ENCODE measurements around the gene RAB13.

Gene RAB13

DNA sequence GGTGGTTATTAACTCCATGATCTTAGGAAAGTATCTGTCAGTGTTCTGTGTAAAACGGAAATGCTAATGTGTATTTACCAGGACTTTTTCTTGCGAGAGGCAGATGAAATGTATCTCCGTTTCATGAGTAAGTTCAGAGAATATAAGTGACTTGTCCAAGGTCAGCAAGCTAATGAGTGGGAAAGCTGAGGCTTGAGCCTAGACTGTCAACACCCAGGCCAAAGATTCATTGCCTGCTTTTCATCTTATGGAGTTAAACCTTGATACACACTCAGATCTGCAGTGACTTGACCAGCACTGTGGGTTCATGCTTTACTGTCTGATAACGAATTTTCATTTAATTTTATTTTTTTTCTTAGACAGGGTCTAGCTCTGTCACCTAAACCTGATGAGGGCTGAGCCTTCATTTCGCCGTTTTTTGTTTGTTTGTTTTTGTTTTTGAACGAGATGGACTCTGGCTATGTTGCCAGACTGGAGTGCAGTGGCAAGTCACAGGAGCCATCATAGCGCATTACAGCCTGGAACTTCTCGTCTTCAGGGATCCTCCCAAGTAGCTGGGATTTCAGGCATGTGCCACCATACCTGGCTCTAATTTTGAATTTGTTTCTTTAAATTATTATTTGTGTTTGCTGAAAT, 7.7 kb downstream of the RAB13 start:
- DNase-seq (ENCODE audit: low read depth in 2 of 2), result no peak

DNA sequence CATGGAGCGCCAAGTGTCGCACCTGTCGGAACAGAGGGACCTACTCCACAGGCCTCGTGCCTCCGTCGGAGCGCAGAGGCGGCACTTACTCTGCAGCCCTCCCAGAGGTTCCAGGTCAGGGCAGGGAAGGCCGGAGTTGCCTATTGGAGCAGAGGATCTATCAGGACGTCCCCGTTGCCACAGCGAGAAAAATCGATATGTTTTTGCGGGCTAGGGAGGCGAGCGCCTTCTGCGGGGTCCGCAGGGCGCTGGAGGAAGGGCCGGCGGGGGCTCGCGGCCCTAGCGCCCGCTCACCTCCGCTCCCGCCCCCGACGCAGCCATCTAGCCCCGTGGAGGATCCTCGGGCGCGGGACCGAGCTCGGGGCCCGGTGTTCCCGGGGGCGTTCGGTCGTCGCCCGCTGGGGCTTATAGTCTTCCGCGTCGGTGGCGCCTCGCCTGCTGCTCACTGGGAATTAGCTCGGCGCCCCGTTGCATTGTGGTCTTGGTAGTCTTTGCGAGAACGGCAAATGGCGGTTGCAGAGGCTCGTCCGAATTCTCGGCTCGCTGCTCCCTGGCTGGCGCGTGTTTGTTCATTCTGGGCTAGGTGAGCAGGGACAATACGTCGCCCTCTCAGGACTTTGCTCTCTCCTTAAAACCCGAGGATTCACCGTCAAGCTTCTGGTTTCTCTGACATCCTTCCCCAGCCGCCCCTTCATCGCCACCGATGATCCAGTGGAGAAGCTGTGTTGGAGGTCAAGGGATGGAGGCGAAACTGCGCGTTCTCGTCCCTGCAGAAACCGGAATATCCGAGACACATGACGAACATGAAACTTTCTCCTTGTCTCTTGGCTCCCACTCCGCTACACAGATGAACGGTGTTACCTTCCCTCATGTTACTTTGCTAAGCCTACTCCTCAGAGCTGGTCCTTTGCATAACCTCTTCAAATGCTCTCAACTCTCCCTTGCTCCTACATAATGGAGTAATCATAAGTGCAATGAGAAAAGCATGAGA, 8.6 kb downstream of the RAB13 start, which contains the start of gene JTB:
TSS of gene JTB (minus strand) at position 425 of the 991 bp plus-strand sequence. CDS start at position 3, 422 bp downstream.
- peak; percentile 65 to 77 for DNase-seq (ENCODE audit: low read depth in 2 of 2)

DNA sequence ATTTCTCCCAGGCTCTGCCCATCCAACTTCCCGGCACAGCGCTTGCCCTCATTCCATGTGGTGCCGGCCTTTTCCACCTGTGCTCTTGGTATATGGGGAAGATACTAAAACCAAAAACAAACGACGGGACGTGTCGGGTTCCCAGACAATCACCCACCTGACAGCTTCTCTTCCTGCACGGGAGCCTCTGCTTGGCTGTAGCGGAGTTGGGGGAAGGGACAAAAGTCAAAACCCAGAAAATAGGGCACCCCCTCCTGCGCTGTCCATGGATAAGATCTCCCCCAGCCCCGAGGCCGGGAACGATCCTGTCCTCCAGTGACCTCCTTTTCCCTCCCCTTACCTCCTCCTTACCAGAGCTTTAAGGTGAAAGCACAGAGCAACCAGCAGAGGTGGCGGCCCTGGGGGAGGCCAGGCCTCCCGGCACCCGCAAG, 9.3 kb downstream of the RAB13 start:
- DNase-seq (ENCODE audit: low read depth in 2 of 2), result no peak

- DNase-seq (ENCODE audit: low read depth in 2 of 2), result no peak
These were observed 12.6 kb downstream of the RAB13 start for GRCh38 chr1:153973525-153973924.

- no peak for DNase-seq (ENCODE audit: low read depth in 2 of 2)
These were observed 13.1 kb downstream of the RAB13 start for GRCh38 chr1:153973071-153973470.

DNA sequence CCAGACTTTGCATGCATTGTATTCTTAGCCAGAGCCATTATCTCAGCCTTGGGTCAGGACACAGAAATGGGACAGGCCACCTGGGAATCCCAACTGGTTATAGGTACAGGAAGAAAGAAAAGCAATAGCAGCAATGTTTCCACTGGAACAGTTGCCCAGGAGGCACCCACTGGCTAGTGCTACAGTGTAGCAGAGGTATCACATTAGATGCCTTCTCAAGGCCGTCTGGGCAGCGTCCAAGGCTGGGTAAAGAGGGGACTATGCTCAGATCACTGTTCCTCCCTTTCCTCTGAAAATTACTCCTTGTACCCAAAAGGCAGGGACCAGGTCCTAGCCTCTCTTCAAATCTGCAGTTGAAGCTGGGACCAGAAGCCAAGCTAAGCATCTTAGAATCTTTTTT, 15.8 kb downstream of the RAB13 start:
- no peak for DNase-seq (ENCODE audit: low read depth in 2 of 2)

- DNase-seq (ENCODE audit: low read depth in 2 of 2), result no peak
These were observed 17.2 kb downstream of the RAB13 start for GRCh38 chr1:153968972-153969371.

GRCh38 chr1:153968408-153968807, 17.7 kb downstream of the RAB13 start:
- no peak for DNase-seq (ENCODE audit: low read depth in 2 of 2)

- DNase-seq (ENCODE audit: low read depth in 2 of 2), result no peak
These were observed 18.2 kb downstream of the RAB13 start for GRCh38 chr1:153968000-153968363.

DNA sequence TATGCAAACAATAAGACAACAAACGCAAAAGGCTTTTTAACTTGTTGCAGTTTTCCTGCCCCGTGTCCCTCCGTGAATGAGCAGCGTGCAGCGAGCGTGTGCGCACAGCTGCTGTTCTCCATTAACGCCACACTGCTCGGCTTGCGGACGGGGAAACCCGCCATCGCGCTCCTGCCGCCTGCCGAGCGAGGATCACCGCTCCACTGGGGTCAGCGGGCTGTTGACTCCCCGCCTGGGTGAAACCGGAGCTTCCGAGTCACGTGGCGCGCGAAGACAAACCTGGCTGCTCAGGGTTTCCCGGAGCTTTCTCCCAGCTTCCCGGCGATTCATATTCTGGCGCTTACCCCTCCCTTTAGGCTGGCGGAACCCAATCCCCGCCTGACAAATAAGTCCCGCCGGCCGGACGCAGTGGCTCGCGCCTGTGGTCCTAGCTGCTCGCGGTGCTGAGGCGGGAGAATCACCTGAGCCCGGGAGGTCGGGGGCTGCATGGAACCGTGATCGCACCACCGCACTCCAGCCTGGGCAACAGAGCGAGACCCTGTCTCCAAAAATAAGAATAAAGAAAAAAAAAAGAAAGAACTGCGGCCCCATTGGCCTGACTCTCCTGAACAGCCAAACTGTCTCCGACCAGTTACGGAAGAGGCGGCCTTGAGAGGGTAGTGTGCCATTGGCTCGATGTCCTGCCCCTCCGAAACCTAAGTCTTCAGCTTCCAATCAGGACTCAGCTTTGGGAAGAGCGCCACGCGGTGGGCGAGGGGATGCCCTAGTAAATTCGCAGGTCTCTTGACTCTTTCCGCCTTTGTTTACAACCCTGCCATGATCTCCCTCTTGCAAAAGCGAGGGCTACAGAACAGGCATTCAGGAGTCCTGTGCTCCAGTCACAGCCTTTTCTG, 18.8 kb downstream of the RAB13 start, which contains the start of gene CREB3L4:
TSS of gene CREB3L4 (plus strand) at position 796 of the 893 bp plus-strand sequence. CDS start 624 bp downstream, outside the sequence.
- peak in 1 of 2 donors; percentile 55 for DNase-seq (ENCODE audit: low read depth in 2 of 2)

DNA sequence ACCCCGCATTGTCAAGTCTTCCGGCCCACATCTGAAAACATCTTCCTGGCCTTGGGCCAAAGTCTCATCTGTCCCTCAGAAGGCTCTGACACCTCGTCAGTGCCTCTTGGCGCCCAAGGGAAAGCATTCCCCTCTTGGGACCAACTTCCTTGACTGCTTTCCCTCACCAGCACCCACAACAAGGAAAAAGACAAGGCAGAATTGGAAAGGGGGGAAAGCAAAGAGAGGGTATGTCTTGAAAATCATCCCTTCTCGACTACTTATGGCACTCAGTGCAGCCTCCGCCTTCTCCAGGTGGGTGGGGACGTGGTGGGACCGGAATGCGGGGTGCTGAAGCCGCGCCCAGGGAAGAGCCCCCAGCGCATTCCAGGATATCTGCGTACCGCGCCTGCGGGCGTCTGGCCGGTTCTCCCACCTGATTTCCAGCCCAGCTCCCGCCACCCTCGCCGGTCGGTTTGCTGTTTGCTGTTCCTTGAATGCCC, 22.2 kb downstream of the RAB13 start:
- DNase-seq (ENCODE audit: low read depth in 2 of 2), result no peak

- peak; percentile 82 to 88 for DNase-seq (ENCODE audit: low read depth in 2 of 2)
These were observed 22.9 kb downstream of the RAB13 start, which contains the start of gene SLC39A1 for GRCh38 chr1:153963030-153963849. Gene SLC39A1, minus strand, starts transcription at chr1:153963537. Its CDS starts 822 bp downstream, at chr1:153962715.

DNA sequence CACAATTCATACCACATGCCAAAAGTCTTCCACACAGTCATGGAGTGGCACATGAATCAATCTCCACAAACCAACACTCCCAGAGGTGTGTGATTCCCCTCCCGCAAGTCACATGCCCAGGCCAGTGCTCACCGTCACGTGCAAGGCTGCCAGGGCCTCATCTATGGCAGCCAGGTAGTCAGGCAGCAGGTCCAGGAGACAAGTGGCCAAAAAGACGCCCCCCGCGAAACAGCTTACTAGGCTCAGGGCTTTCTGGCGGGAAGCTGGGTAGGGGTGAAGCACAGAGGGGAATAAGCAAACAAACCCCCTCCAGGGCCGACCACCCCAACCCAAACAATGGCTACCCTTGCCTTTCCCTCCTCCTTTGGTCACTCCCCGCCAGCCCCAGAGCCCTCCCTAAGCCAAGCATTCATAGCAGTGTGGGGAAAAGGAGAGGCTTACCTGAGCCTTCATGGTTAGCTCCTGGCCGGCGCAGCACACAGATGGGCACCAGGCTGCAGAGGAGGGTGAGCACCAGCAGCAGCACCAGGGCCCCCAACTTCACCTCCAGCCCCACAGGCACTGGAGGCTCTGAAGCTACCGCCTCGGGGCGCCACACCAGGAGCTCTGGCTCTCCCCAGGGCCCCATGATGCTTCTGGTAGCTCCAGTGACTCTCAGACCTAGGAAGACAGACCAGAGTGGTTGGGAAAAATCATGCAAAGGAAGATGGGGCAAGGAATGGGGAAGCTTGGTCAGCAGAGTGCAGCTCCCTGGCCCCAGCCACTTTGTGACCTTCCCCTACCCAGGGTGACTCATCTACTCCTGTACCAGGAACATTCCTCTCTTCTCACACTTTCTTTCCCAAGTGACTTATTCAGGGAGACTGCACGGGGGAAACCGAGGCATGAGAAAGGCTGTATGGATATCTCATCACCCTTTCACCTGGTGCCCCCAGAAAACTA, 23.8 kb downstream of the RAB13 start:
- DNase-seq (ENCODE audit: low read depth in 2 of 2), result no peak

- DNase-seq (ENCODE audit: low read depth in 2 of 2), result no peak
These were observed 24.7 kb downstream of the RAB13 start for GRCh38 chr1:153961421-153961820.

GRCh38 chr1:153960206-153960605, 25.9 kb downstream of the RAB13 start:
- DNase-seq (ENCODE audit: low read depth in 2 of 2), result no peak

DNA sequence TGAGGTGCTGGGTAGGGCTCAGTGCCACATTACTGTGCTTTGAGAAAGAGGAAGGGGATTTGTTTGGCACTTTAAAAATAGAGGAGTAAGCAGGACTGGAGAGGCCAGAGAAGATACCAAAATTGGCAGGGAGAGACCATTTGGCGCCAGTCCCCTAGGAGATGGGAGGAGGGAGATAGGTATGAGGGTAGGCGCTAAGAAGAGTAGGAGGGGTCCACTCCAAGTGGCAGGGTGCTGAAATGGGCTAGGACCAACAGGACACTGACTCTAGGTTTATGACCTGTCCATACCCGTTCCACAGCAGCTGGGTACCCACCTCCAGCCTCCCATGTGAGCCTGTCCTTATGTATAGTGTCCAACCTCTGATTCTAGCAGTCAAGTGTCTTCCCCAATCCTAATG, 26.7 kb downstream of the RAB13 start:
- DNase-seq (ENCODE audit: low read depth in 2 of 2), result no peak

DNA sequence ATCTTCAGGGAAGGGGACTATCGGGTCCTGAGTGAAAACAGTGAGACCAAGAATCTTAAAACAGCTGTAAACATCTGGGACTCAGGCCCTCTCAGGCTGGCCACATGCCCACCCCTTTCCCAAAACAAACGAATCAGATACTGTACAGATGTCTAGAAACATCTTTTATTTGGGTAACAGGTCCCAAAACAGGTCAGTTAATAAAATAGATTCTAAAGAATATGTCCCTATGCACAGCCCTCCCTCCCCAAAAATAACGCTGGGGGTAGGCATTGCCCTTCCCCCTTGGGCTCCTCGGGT, 27.2 kb downstream of the RAB13 start:
- no peak for DNase-seq (ENCODE audit: low read depth in 2 of 2)

- peak; percentile 89 to 97 for DNase-seq (ENCODE audit: low read depth in 2 of 2)
These were observed 27.8 kb downstream of the RAB13 start, which contains the start of gene CRTC2 for GRCh38 chr1:153958111-153958960. Gene CRTC2, minus strand, starts transcription at chr1:153958612. Its CDS starts 115 bp downstream, at chr1:153958497.

DNA sequence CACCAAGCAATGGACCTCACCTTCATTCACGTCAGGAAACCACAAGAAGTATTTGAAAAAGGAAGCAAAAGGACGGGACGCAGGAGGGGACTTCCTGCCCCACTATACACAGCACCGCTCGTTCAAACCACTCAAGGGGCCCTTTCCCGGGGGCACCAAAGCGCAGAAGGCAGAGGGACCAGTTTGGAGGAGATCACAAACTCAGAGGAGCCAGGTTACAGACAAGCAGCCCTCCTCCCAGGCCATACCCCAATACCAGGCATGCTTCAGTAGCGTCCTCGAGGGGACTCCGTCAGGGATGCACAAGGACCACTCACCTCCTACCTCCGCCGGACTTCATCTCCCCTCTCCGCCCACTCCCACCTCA, 28.4 kb downstream of the RAB13 start:
- DNase-seq (ENCODE audit: low read depth in 2 of 2), result no peak
